ENCODE measurements around the gene CCDC85C.

Gene CCDC85C

DNA sequence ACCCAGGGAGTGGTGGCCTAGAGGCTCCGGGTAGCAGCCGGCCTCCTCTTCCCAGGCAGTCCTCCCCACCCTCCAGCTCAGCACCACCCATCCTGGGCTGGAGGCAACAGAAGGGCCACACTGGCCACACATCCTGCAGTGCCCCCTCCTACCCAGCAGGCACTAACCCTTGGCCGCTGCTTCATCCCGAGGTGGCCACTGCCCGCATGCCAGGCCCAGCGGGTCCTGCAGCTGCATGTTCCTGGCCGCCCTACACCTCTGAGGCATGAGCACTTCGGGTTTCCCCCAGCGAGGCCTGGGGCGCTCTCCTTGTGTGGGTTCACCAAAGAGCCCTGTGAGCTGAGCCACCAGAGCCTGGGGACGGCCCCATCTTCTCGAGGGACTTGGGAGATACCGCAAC lies 61.4 kb downstream of the CCDC85C start:
- no peak for DNase-seq (ENCODE audit: low read depth in 2 of 2, low spot score in 1 of 2)

DNA sequence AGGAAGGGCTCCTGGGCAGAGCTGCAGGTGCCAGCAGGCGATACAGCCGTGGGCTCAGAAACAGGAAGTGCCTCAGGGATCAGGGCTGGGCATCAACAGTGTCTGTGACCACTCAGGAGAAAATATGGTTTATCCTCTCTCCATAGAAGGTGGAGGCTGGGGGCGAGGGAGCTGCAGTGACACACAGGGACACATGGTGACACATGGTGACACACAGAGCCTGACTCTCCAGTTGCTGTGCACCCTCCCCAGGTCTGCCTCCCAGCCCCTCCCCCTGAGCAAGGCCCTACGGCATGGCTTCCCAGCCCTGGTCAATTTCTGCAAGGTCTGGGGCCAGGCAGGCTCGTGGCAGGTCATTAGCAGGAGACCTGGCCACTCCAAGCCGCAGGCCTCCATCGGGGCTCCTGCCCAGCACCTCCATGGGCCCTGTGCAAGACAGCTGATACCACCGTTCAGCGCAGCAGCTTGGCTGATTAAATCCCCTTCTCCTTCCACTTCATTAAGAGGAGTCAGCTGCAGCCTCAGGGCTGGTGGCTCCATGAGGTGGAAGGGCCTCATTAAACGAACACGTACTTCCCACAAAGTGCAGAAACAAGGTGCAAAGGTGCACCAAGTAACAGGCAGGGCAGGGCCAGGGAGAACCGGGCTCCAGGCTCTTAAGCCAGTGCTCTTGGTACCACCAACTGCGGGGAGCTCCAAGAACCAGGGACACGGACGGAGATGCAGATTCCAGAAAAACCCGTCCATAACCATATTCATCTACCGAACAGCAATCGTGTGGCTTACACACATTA lies 62.1 kb downstream of the CCDC85C start:
- no peak for DNase-seq (ENCODE audit: low read depth in 2 of 2, low spot score in 1 of 2)

DNA sequence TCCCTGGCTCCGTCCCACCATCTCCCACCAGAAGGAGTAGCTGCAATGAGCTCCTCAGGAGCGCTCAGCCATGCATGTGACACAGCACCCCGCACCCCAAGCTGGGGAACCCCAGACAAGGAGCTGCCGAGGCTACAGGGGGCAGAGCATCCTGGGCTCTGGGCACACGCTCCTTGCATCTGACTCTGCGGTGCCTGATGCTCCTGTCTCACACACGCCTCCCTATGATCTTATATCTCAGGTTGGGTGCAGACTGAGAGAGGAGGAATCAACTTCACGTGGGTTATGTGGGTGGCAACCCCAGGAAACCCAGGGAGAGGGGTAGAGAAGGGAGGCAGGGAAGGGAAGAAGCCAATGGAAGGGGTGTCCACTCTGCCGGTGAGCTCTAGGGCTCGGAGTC lies 62.8 kb downstream of the CCDC85C start:
- no peak for DNase-seq (ENCODE audit: low read depth in 2 of 2, low spot score in 1 of 2)

DNA sequence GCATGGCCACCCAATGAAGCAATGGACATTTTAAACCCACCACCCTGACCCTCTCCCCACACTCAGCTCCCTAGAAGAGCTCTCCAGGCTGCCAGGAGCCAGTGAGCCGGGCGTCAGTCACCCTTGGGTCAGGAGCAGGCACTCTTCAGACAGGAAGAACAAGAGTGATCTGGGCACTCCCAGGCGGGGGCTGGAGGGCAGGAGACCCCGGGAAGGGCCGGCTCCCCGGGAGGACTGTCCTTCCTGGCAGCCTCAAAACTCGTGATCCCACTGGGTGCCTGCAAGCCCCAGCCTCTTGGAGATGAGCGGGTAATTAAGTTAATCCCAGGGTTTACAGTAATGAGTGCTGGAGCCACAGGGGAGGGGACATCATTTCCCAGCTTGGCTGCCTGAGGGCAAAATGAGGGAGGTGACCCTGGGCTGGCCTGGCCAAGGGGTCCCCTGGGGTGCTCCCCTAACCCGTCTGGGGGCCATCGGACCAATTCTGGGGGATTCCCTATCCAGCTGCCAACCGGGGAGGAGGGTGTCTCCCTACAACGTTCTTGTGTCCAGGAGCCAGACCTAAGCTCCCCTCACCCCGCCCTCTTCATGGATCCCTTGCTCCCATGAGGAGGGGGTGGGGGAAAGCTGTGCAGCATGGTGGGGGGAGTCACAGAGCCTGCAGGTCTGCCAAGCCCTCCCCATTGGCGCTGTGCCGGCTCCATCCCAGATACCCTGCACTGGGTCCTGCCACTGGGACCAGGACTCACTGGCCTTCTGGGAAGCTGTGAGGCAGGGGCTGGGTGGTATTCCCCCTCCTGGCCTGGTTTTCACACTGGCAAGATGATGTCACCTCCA lies 63.6 kb downstream of the CCDC85C start:
- DNase-seq (ENCODE audit: low read depth in 2 of 2, low spot score in 1 of 2) = no peak

DNA sequence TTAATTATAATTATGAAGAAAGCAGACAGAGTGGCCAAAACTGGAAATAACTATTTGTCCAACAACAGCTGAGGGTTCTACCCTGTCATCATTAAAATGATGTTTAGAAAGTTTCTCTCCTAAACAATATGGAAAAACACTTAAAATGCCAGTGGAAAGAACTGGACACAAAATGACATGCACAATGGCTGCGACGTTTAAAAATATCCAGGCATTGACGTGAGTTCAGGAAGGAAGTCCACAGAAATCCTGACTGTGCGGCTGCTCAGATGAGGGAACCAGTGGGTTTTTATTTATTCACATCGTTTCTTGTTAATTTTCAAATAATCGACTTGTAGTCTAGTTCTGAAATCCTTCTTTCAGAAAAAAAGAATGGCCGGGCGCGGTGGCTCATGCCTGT lies 64.5 kb downstream of the CCDC85C start:
- DNase-seq (ENCODE audit: low read depth in 2 of 2, low spot score in 1 of 2) = no peak

DNA sequence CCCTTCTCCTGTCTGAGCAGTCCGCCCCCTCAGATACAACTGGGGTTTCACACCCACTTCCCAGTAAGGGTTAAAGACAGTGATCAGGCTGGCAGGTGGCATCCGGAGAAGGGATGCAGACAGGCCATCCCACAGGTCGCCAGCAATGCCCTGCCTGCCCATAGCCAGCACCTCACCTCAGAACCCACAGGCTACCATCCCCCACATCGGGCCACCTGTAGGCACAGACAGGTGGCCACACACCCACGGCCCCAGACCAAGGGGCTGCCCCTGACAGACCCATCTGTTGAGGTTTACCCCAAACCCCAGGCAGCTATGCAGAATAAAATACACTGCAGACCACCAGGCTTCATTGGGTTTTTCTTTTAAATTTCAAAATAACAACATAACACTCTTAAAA lies 65.3 kb downstream of the CCDC85C start:
- no peak for DNase-seq (ENCODE audit: low read depth in 2 of 2, low spot score in 1 of 2)

DNA sequence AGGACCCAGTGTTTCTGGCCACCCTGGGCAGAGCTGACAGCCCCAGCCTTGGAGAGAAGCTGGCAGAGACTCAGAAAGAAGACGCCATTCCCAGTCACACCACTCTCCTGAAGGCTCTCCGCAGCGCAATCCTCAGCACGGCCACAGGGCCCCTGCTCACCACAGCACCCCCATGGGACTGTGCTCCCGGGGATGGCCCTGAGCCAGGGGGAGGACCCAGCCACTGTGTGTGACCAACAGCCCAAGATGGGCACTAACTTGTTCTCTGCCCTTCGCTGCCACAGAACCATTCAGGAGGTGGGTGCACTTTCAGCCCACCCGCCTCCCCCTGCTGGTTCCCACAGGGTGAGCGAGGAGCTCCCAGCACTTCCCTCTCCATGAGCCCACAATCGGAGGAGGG lies 65.7 kb downstream of the CCDC85C start:
- no peak for DNase-seq (ENCODE audit: low read depth in 2 of 2, low spot score in 1 of 2)

DNA sequence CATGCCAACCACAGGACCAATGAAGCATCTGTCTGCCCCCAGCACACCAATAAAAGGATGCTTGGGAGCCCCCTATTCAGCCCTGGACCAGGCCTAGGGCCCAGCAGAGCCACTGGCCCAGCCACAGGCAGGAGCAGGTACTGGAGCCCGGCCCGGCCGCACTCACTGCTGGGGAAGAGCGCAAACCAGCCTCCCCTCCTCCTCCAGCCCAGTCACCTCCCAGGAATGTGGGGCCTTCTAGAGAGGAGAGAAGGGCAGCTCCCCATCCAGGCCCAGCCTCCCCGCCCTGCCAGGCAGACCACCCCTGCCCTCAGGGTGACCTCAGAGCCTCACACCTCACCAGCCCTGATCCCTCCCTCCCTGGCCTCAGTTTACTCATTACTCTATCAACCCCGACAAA lies 66.6 kb downstream of the CCDC85C start:
- no peak for DNase-seq (ENCODE audit: low read depth in 2 of 2, low spot score in 1 of 2)

DNA sequence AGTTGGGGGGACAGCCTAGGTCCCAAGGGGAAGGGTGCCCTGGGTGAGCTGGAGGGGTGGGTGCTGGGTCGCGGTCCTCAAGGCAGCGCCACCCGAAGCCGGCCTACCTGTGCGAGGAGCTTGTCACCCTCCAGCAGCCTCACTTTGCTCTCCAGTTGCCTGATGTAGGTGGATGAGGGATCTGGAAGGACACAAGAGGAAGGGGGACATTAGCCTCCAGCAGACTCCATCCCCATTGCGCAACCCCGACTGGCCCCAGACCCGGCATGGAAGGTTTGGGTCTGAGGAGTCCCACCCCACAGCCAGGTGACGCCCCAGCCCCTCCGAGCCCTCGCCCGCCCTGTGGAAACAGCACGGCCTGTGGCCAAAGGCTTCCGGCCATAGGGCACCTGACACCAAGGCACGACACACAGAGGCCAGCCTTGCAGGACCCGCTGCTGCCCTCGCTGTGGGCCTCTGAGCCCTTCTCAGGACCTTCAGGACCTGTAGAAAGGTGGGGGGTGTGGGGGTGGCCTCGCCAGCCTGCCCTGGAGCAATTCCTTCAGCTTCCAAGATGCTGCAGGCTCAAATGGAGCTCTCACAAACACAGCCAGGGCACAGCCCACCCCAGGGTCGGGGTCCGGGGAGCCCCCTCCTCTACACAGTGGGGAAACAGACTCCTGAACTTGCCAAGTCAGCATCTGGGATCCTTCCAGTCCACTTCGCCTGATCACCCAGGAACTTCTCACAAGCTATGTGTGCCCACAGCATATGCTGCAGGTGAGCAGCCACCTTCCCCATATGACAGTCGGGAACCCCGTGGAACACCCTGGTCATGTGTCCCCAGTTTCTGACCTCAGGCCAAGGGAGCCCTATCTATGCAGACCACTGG lies 67.9 kb downstream of the CCDC85C start:
- no peak for DNase-seq (ENCODE audit: low read depth in 2 of 2, low spot score in 1 of 2)

DNA sequence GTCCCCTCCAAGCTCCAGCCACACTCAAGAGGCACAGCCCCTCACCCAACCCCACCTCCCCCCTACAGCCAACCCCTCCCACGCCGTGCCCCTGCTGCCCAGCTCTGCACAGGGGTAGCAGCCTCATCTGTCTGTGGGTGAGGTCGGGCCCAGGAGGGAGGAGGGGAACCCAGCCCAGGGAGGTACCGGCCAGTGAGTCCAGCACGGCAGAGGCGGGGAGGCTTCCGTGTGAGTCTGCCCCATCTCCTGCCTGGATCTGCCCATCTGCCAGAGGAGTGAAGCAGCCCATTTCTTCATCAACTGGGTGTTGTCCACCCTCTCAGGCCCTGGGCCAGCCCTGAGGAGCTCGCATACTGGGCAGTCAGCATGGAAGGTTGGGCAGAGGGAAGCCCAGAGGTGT lies 68.6 kb downstream of the CCDC85C start:
- DNase-seq (ENCODE audit: low read depth in 2 of 2, low spot score in 1 of 2) = no peak

DNA sequence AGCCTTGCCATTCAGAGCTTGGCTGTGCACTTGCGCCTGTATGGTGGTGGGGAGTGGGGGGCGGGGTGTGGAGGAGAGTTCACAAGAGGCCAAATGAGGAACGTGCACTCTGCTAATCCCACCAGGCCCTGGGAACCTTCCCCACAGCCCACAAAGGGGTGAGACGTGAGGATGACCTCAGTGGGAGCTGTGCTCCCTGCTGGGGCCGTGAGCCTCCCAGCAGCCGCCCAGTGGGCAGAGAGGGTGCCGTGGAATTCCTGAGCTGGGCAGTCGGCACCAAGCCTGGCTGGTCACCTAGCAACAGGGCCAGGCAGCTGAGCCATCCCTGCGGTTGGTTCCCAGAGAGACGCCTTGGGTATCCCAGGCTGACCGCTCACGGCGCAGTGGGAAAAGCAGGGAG lies 69.1 kb downstream of the CCDC85C start:
- DNase-seq (ENCODE audit: low read depth in 2 of 2, low spot score in 1 of 2) = no peak

DNA sequence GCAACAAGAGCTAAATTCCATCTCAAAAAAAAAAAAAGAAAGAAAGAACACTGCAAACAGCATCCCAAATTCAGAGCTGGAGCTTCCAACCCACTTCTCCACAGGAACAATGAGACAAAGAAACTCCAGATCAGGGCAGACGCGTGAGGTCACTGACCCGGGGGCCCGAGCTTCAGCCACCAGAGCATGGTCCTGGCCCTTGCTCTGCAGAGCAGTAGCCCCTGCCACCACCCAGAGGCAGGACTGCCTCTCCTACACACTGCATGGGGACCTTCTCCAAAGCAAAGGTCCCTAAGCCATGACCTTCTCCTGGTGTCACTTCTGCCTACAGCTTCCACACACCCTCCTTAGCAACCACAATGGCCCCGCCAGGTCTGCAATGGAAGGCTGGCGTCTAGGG lies 69.7 kb downstream of the CCDC85C start:
- no peak for DNase-seq (ENCODE audit: low read depth in 2 of 2, low spot score in 1 of 2)

DNA sequence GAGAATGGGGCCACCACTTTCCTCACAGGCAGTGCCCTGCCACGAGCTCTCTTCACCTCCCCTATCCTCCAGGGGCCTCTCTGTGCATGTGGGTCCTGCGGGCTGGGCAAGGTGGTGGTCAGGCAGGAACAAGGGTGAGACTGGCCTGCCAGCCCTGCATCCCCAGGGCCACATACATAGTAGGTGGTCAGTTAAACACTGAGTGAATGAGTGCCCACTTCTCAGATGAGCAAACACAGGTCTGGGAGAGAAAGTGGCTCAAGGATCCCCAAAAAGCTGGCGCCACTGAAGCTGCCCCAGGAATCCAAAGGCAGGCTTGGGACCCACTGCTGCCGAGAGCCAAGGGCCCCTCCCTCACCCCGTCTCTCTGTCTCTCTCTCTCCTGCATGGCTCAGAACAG lies 71.7 kb downstream of the CCDC85C start:
- DNase-seq (ENCODE audit: low read depth in 2 of 2, low spot score in 1 of 2) = no peak

DNA sequence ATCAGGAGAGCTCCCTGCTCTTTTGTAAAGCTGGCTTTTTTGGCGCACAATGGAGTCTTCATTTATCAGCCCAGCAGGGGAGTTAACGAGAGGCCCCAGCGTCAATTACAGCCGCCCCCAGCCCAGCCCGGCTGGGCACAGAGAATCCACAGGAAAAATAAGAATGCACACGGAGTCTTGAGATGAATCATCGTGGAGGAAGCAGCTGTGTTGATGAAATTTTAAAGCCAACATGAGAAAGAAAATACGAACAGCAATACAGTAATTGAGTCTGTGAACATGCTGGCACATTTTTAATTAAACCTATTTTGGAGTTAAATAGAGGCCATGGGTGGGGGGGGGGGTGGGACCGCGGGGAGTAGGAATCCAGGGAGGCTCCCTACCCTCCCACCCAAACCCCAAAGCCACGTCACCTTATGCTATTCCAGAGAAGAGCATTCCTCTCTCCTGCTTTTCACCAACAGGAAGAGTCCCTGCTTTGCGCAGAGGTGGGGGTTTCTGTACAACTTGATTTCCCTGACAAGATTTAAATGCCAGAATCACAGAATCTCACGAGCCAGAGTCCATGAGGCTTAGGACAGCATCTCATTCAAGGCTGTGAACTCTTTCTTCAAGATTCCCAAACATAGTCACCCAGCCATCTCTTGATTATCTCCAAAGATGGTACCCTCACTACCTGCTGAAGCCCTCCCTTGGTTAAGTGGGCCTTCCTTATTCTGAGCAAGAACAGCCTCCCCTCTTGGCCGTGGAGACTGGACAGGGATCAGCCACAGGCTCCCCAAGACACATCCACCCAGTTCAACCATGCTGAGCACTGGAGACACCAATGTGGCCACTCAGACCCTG lies 72.5 kb downstream of the CCDC85C start:
- no peak for DNase-seq (ENCODE audit: low read depth in 2 of 2, low spot score in 1 of 2)

DNA sequence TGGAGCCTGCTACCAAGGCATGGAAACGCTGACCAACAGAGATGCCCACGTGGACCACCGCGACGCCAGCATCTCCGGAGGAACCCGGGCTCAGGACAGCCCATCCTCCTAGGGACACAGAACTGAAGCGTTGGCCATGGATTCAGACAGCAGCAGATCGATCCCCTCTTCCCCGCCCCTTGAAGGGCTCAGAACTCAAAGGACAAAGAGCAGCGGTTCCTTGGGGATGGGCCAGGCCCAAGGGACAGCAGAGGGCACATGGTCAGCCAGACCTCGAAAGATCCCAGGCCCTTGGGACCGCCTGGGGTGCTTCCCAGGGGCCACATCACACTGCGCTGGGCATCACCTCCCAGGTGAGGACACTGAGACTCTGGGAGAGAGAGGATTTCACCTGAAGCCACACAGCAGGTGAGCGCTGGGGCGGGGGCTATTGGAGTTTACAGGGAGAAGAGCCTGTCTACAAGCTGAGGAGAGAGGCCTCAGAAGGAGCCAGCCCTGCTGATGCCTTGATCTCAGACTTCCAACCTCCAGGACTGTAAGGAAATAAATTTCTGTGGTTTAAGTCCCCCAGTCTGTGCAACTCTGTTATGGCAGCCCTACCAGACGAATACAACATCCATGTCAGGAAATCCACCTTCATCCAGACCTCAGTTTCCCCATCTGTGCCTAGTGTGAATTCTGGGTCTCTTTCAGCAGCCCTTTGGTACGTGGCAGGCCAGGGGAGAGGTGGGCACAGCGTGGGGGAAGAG lies 73.4 kb downstream of the CCDC85C start:
- DNase-seq (ENCODE audit: low read depth in 2 of 2, low spot score in 1 of 2) = no peak

DNA sequence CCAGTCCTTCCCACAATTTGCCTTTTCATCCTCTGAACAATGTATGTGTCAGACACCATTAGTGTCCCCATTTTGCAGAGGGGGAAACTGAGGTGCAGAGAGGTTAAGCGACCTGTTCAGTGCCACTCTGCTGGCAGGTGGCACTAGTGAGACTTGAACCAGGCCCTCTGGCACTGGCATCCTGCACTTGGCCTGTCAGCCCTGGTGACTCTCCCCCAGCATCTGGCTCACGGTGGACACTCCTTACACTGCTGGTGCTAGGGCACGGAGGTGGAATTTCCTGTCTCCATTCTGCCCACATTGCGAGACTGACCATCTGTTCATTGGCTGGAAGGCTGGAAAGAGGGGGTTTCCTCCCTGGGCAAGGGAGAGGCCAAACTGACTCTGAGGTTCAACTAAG lies 74.1 kb downstream of the CCDC85C start:
- no peak for DNase-seq (ENCODE audit: low read depth in 2 of 2, low spot score in 1 of 2)

DNA sequence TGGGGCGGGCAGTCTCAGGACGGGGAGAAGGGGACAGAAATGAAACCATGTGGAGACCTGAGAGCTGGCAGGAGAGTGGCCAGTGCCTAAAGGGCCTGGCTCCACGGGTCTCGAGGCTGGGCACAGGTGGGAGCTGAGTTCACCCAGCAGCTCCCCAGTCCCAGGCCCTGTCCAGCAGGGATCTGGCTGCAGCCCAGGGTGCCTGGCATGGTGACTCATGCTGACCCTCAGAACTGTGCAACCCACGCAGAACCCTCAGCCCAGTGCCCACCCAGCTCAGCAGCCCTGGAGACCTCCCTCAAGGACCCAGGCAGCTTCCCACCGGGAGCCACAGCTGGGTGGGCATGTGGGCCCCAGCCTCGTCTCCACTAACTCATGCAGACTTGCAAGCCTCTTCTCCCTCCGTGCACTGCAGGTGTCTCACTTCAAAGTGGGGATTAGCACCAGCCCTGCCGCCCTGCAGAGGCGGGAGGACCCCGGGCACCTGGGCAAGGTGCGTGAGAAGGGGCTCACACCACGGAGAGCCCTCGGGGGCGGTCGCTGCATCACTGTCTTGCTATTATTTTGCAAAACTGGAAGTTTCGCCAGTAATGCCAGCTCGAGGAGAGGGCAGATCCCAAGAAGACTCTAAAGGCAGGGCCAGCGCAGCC lies 76.5 kb downstream of the CCDC85C start:
- no peak for DNase-seq (ENCODE audit: low read depth in 2 of 2, low spot score in 1 of 2)

DNA sequence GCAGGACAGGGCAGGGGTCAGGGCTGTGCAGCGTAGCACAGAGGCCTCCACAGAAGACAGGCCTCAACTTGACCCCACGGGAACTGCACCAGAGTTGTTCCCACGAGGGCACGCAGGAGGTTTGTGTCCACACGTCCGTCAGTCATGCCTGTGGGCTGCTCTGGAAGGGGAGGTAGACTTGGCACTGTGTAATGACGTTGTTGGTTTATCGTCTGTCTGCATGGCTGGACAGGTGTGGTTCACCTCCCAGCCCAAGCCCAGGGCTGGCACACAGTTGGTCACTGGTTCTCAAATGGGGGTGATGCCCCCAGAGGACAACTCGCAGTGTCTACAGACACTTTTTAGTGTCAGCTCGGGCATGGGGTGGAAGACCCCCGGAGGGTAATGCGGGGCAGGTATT lies 77.0 kb downstream of the CCDC85C start:
- DNase-seq (ENCODE audit: low read depth in 2 of 2, low spot score in 1 of 2) = no peak

DNA sequence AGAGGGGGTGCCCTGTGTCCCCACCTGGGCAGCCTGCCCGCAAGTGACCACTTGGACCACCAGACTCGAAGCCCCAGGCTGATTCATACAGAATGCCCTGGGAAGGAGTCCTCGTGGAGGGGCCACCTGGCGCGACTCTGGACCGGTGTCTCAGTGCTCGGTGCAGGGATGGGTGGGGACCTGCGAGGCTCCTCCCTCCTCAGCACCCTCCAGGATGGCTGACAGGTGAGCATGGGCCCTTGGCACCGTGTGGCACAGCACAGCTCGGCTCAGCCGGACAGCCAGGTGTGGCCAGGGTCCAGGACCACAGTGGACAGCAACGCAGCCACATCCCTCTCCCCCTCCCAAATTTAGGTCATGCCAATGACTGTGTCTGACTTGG lies 78.3 kb downstream of the CCDC85C start:
- no peak for DNase-seq (ENCODE audit: low read depth in 2 of 2, low spot score in 1 of 2)

Data from stimulated activated CD8-positive, alpha-beta memory T cell treated with anti-CD3 and anti-CD28 coated beads, Interleukin-4, amount 100 ng/mL, for 1 hour (primary cell).